Thyroid gland (tissue), 4 donors: ENCODE results near the gene DNAJC21. TPM values are rescaled to one million over a fixed set of nuclear protein-coding genes. Genes with fewer than 3 reads are reported as not detected.

Experiments used
- DNase-seq, 2 donors: peaks; one replicate each; pipeline ENCODE4 v3.0.0-alpha.2; 2019
- H3K27ac ChIP-seq, 3 donors: fragments of 200-600 bp; sonication (generic); 1 replicate in 2 of 3; 2 replicates in 1 of 3; pipeline ENCODE4 v1.5.1; 2016 to 2019; ENCODE audit warnings: mild to moderate bottlenecking in 1 of 3, moderate library complexity in 1 of 3
- H3K27me3 ChIP-seq: fragments of 200-600 bp; sonication (generic); one replicate; pipeline ENCODE4 v1.5.1; 2019
- H3K36me3 ChIP-seq, 2 donors: fragments of 200-600 bp; sonication (generic); one replicate each; pipeline ENCODE4 v1.5.1; 2016 to 2019
- H3K4me1 ChIP-seq, 2 donors: fragments of 200-600 bp; sonication (generic); one replicate each; pipeline ENCODE4 v1.5.1; 2017 to 2019
- H3K4me3 ChIP-seq, 3 donors: fragments of 200-600 bp; sonication (generic); replicated peaks in 1 of 3; 1 replicate in 2 of 3; 2 replicates in 1 of 3; pipeline ENCODE4 v1.5.1; 2016; ENCODE audit warnings: mild to moderate bottlenecking in 1 of 3
- H3K9me3 ChIP-seq: fragments of 200-600 bp; sonication (generic); one replicate; pipeline ENCODE4 v1.5.1; 2017
- POLR2A ChIP-seq, 2 donors: fragments of 450-650 bp; IDR thresholded peaks; one replicate each; pipeline ENCODE4 v1.6.1; 2017; ENCODE audit warnings: antibody characterized with exemption in 2 of 2, mild to moderate bottlenecking in 2 of 2, moderate library complexity in 1 of 2
- WGBS, 2 donors: methylation state at CpG; one replicate each; pipeline ENCODE4 v1.1.5; 2017; 5-methylcytosine and 5-hydroxymethylcytosine counted together
- intact Hi-C: fragments of 100-400 bp; cut with DNase I; formaldehyde crosslinking; loops from one replicate; pipeline ENCODE4 v1.15.1; 2023
- total RNA-seq, 4 donors: library from RNA; depleted of rRNA; stranded (reverse); fragments of >200 nt; gene quantifications; one replicate each; pipeline ENCODE4 v1.2.3, GENCODE V29; 2016
- TF ChIP-seq, protein P1 (sequence below), 6 experiments: fragments of 200-600 bp in 3 of 6; fragments of 450-650 bp in 3 of 6; sonication (generic) in 3 of 6; IDR thresholded peaks; one replicate each; pipeline ENCODE4 v1.5.1; 2016 to 2019; ENCODE audit warnings: antibody characterized with exemption in 6 of 6, mild to moderate bottlenecking in 2 of 6, inconsistent platforms in 1 of 6, moderate library complexity in 1 of 6

The DNAJC21 gene
- total RNA-seq, 4 donors from 2014 or later, result 33.5 to 68.1 (median 48.4) TPM

DNA sequence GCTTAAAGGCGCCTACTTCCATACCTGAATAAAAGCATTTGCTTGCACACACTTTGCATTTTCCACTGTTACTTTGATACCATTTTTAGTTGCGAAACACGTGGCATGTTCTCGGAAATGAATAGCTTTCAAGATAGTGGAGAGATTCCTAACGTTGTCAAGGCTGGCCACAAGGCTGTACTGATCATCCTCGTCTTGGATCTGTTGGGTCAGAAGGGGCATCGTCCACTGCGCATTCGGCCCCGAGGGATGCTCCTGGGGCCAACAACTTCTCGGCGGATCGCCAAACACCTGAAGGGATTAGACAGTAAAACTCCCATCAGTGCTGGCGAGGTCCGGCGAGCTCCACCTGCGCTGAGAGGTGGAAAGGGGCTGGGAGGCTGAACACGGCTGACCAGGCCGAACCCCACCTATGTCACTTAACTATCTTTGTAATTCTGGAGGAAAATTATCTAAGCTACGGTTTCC lies 14.7 kb upstream of the DNAJC21 start:
- Histone ChIP-seq H3K4me1 (peaks cover 21 to 27% of the 10 kb centered on the region in 2 donors), H3K27me3 (no peaks in the 10 kb centered on the region), H3K9me3 (no peaks in the 10 kb centered on the region), H3K36me3 (peaks cover 6 to 15% of the 10 kb centered on the region in 2 donors), H3K27ac (peak overlapping the region; percentile 15 to 80 (median 80)), H3K4me3 (peak overlapping the region; percentile 70 to 78 (median 72))
- peak; percentile 21 to 33 for DNase-seq
- 4 to 9% methylated on average over 10 to 20 of the region's 20 CpGs for whole genome bisulfite sequencing, 2 donors
- TF ChIP-seq, protein P1, sequence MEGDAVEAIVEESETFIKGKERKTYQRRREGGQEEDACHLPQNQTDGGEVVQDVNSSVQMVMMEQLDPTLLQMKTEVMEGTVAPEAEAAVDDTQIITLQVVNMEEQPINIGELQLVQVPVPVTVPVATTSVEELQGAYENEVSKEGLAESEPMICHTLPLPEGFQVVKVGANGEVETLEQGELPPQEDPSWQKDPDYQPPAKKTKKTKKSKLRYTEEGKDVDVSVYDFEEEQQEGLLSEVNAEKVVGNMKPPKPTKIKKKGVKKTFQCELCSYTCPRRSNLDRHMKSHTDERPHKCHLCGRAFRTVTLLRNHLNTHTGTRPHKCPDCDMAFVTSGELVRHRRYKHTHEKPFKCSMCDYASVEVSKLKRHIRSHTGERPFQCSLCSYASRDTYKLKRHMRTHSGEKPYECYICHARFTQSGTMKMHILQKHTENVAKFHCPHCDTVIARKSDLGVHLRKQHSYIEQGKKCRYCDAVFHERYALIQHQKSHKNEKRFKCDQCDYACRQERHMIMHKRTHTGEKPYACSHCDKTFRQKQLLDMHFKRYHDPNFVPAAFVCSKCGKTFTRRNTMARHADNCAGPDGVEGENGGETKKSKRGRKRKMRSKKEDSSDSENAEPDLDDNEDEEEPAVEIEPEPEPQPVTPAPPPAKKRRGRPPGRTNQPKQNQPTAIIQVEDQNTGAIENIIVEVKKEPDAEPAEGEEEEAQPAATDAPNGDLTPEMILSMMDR (IDR thresholded peaks at IDR 0.05), result no peak
- TF ChIP-seq POLR2A (IDR thresholded peaks at IDR 0.05), result no peak
- intact Hi-C loops, result no loop called here

DNA sequence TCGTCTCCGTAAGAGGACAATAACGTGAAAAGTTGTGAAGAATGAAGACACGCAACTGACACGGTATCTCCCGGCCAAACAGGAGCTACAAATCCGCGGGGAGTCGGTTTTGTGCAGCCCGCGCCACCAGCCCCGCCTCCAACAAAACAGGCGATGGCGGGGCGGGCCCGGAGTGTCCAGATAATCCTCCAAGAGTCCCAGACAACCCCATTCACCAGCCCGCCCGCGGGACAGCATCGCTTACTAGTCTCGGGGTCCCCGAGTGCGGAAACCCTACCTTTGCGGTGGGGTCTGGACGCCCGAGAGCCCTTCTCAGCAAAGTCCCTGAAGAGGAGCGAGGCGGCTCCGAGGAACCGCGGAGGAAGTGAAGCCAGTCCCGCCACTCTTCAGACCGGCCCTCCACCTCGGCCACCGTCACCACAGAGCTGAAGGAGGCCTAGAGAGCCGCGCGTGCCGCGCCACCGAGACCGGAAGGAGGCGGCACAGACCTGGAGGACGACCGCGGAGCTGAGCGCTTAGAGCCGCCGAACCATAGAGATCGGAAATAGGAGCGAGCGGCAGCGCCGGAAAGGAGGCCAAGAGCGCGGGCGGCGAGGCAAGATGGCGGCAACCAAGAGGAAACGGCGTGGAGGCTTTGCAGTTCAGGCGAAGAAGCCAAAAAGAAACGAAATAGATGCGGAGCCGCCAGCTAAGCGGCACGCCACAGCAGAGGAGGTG lies 14.1 kb upstream of the DNAJC21 start, which contains the start of the genes BRIX1 and RAD1:
Gene BRIX1 (plus strand): TSS at position 573 of the 717 bp plus-strand sequence. CDS start 28 bp downstream, at position 601.
Gene RAD1 (minus strand): TSS at position 366 of the 717 bp plus-strand sequence. CDS start 612 bp downstream, outside the sequence.
- intact Hi-C loops, result no loop called here
- Histone ChIP-seq H3K4me3 (peak within 1 kb of the TSS; percentile 70 to 92 (median 72)), H3K4me1 (peaks cover 21 to 27% of the 10 kb centered on the region in 2 donors), H3K27me3 (no peaks in the 10 kb centered on the region), H3K27ac (peak within 1 kb of the TSS; percentile 38 to 80 (median 80)), H3K9me3 (no peaks in the 10 kb centered on the region), H3K36me3 (peaks cover 6 to 15% of the 10 kb centered on the region in 2 donors)
- TF ChIP-seq, protein P1 (IDR thresholded peaks at IDR 0.05), result peak in 2 of 6 experiments; percentile 22 to 45
- peak in 1 of 2 donors; percentile 63 for TF ChIP-seq POLR2A (IDR thresholded peaks at IDR 0.05)
- peak; percentile 96 to 98 for DNase-seq
- WGBS, 2 donors, result 0 to 1% methylated on average over 54 to 65 of the region's 67 CpGs

DNA sequence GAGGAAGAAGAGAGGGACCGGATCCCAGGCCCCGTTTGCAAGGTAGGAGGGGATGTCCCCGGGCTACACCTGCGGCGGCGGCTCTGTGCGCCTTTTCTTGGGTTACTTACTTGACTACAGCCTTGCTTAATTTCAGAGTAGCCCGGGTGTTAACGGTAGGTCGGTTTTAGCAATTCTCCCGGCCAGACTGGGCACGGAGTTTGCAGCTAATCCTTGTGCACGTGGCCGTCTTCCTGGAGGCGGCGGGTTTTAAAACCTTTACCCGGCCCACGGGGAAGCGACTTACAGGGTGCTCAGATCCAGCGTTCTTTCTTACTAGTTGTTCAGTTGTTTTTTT lies 13.5 kb upstream of the DNAJC21 start:
- peak overlapping the region; percentile 38 to 80 (median 80) for H3K27ac ChIP-seq
- no peaks in the 10 kb centered on the region for H3K27me3 ChIP-seq
- H3K4me1 ChIP-seq, result peaks cover 21 to 27% of the 10 kb centered on the region in 2 donors
- no peak for DNase-seq
- TF ChIP-seq POLR2A (IDR thresholded peaks at IDR 0.05), result no peak
- TF ChIP-seq, protein P1 (IDR thresholded peaks at IDR 0.05), result no peak
- peaks cover 6 to 11% of the 10 kb centered on the region in 2 donors for H3K36me3 ChIP-seq
- intact Hi-C loops, result no loop called here
- no peaks in the 10 kb centered on the region for H3K9me3 ChIP-seq
- WGBS, 2 donors, result 0 to 1% methylated on average over 20 of the region's 20 CpGs
- peak overlapping the region; percentile 70 to 92 (median 72) for H3K4me3 ChIP-seq

DNA sequence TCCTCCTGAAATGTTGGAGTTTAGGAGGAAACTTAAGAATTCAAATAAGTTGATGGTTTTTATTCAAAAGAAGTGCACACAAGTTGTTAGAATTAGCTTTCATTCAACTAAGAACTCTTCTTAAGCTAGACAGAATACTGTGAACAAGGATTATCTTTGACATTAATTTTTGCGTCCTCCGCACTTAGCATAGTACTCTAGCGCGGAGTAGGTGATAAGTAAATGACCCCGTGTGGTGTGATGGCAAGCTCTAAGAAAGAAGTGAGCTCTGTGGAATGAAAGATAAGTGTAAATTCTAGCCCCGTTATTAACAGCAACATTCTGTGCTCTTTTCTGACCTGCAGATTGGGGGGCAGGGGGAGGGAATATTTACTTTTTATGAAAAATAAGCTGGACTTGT lies 12.8 kb upstream of the DNAJC21 start:
- intact Hi-C loops, result no loop called here
- Histone ChIP-seq H3K9me3 (no peaks in the 10 kb centered on the region), H3K4me3 (peak overlapping the region in 1 of 3 donors; percentile 72), H3K4me1 (peaks cover 21 to 27% of the 10 kb centered on the region in 2 donors), H3K27ac (no peak overlapping the region), H3K27me3 (no peaks in the 10 kb centered on the region), H3K36me3 (peaks cover 6 to 7% of the 10 kb centered on the region in 2 donors)
- TF ChIP-seq POLR2A (IDR thresholded peaks at IDR 0.05), result no peak
- TF ChIP-seq, protein P1 (IDR thresholded peaks at IDR 0.05), result no peak
- DNase-seq, result no peak
- WGBS, 2 donors, result 29 to 32% methylated on average over 6 of the region's 6 CpGs

DNA sequence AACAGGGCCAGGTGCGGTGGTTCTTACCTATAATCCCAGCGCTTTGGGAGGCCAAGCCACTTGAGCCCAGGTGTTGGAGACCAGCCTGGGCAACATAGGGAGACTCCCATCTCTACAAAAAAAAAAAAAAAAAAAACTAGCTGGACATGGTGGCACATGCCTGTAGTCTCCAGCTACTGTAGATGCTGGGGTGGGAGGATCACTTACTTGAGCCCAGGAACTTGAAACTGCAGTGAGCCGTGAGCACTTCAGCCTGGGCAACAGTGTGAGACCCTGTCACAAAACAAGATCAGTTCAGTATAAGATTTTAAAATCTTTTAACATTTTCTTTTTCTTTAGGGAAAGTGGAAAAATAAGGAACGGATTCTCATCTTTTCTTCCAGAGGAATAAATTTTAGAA lies 11.3 kb upstream of the DNAJC21 start:
- 73 to 77% methylated on average over 4 of the region's 4 CpGs for WGBS, 2 donors
- H3K27me3 ChIP-seq, result no peaks in the 10 kb centered on the region
- no peaks in the 10 kb centered on the region for H3K9me3 ChIP-seq
- H3K27ac ChIP-seq, result no peak overlapping the region
- peaks cover 21 to 27% of the 10 kb centered on the region in 2 donors for H3K4me1 ChIP-seq
- intact Hi-C loops, result no loop called here
- H3K4me3 ChIP-seq, result no peak overlapping the region
- TF ChIP-seq, protein P1 (IDR thresholded peaks at IDR 0.05), result no peak
- no peak for TF ChIP-seq POLR2A (IDR thresholded peaks at IDR 0.05)
- DNase-seq, result peak in 1 of 2 donors; percentile 21
- H3K36me3 ChIP-seq, result peaks cover 4 to 7% of the 10 kb centered on the region in 2 donors
